Trophoblast cell (in vitro differentiated cells and primary cell): Measurements from ENCODE around the gene ADAMTSL2.

Source experiments
- DNase-seq, 2 donors: peaks; one replicate each; pipeline ENCODE4 v3.0.0-alpha.2; 2016
- H2AFZ ChIP-seq: 2 replicates; pipeline ENCODE4 v1.6.1; 2013; ENCODE audit warnings: low read length, moderate library complexity, mild to moderate bottlenecking; ENCODE audit not compliant: insufficient read depth, poor library complexity
- H2AK5ac ChIP-seq: 2 replicates; pipeline ENCODE4 v1.6.1; 2013; ENCODE audit warnings: mild to moderate bottlenecking, low read length
- H2BK120ac ChIP-seq: 2 replicates; pipeline ENCODE4 v1.6.1; 2013; ENCODE audit warnings: low read length, mild to moderate bottlenecking, moderate library complexity; ENCODE audit not compliant: insufficient read depth, poor library complexity
- H2BK12ac ChIP-seq: 2 replicates; pipeline ENCODE4 v1.6.1; 2013; ENCODE audit warnings: mild to moderate bottlenecking, low read length, moderate library complexity
- H2BK5ac ChIP-seq: 2 replicates; pipeline ENCODE4 v1.6.1; 2013; ENCODE audit warnings: low read length, low read depth, moderate library complexity, mild to moderate bottlenecking; ENCODE audit not compliant: poor library complexity
- H3K14ac ChIP-seq: 2 replicates; pipeline ENCODE4 v1.6.1; 2013; ENCODE audit warnings: mild to moderate bottlenecking, low read length
- H3K18ac ChIP-seq: 2 replicates; pipeline ENCODE4 v1.6.1; 2013; ENCODE audit warnings: mild to moderate bottlenecking, low read length
- H3K23ac ChIP-seq: 2 replicates; pipeline ENCODE4 v1.6.1; 2013; ENCODE audit warnings: low read length
- H3K27ac ChIP-seq: 2 replicates; pipeline ENCODE4 v1.5.1; 2013; ENCODE audit warnings: low read depth, mild to moderate bottlenecking, inconsistent platforms, low read length, moderate library complexity
- H3K27me3 ChIP-seq: 2 replicates; pipeline ENCODE4 v1.6.1; 2013; ENCODE audit warnings: inconsistent platforms, mild to moderate bottlenecking, low read length, moderate library complexity; ENCODE audit not compliant: insufficient read depth
- H3K36me3 ChIP-seq, 2 experiments: 1 replicate in 1 of 2; 2 replicates in 1 of 2; pipeline ENCODE4 v1.6.1; 2013; ENCODE audit warnings: low read length in 2 of 2, mild to moderate bottlenecking in 2 of 2, moderate library complexity in 1 of 2; ENCODE audit not compliant: insufficient read depth in 2 of 2, control insufficient read depth in 1 of 2
- H3K4ac ChIP-seq: 2 replicates; pipeline ENCODE4 v1.6.1; 2013; ENCODE audit warnings: low read depth, mild to moderate bottlenecking, low read length, moderate library complexity
- H3K4me1 ChIP-seq, 2 experiments: 1 replicate in 1 of 2; 2 replicates in 1 of 2; pipeline ENCODE4 v1.6.1; 2013; ENCODE audit warnings: low read length in 2 of 2, mild to moderate bottlenecking in 2 of 2, moderate library complexity in 1 of 2; ENCODE audit not compliant: insufficient read depth in 2 of 2, control insufficient read depth in 1 of 2
- H3K4me2 ChIP-seq: 2 replicates; pipeline ENCODE4 v1.6.1; 2013; ENCODE audit warnings: inconsistent platforms, mild to moderate bottlenecking, low read length, moderate library complexity
- H3K4me3 ChIP-seq: 2 replicates; pipeline ENCODE4 v1.5.1; 2013; ENCODE audit warnings: mild to moderate bottlenecking, low read depth, low read length, inconsistent platforms
- H3K79me1 ChIP-seq: one replicate; pipeline ENCODE4 v1.6.1; 2013; ENCODE audit warnings: low read length
- H3K79me2 ChIP-seq: 2 replicates; pipeline ENCODE4 v1.6.1; 2013; ENCODE audit warnings: low read length, mild to moderate bottlenecking; ENCODE audit not compliant: control insufficient read depth, insufficient read depth, poor library complexity
- H3K9ac ChIP-seq: 2 replicates; pipeline ENCODE4 v1.6.1; 2013; ENCODE audit warnings: mild to moderate bottlenecking, low read length
- H3K9me3 ChIP-seq: 2 replicates; pipeline ENCODE4 v1.6.1; 2013; ENCODE audit warnings: low read depth, mild to moderate bottlenecking, control low read depth, inconsistent platforms, low read length; ENCODE audit not compliant: insufficient read depth
- H4K12ac ChIP-seq: 2 replicates; pipeline ENCODE4 v1.6.1; 2013; ENCODE audit warnings: low read depth, mild to moderate bottlenecking, low read length, moderate library complexity
- H4K8ac ChIP-seq: 2 replicates; pipeline ENCODE4 v1.6.1; 2013; ENCODE audit warnings: low read depth, mild to moderate bottlenecking, low read length, moderate library complexity
- H4K91ac ChIP-seq: one replicate; pipeline ENCODE4 v1.6.1; 2013; ENCODE audit warnings: low read depth, mild to moderate bottlenecking, low read length, moderate library complexity
- WGBS: extraction: QIAGEN DNeasy Blood & Tissue Kit; methylation state at CpG from one replicate; pipeline ENCODE4 v1.1.7; 2013; ENCODE audit warnings: missing lambda C conversion rate; ENCODE audit not compliant: insufficient read length, insufficient coverage; ENCODE audit errors: extremely low coverage; 5-methylcytosine and 5-hydroxymethylcytosine counted together

Gene ADAMTSL2

GRCh38 chr9:133604856-133605255, 70.4 kb downstream of the ADAMTSL2 start:
- H3K9ac ChIP-seq = no peak overlapping the region
- no peak overlapping the region for H4K91ac ChIP-seq
- no peak overlapping the region for H4K12ac ChIP-seq
- H3K4me1 ChIP-seq = no peaks in the 10 kb centered on the region
- H3K18ac ChIP-seq = no peak overlapping the region
- DNase-seq = no peak
- no peak overlapping the region for H2BK120ac ChIP-seq
- no peak overlapping the region for H3K4me3 ChIP-seq
- WGBS = no CpG with 5 or more reads among the region's 14 CpGs
- H2BK12ac ChIP-seq = no peak overlapping the region
- no peak overlapping the region for H3K14ac ChIP-seq
- H3K23ac ChIP-seq = no peak overlapping the region
- H2AK5ac ChIP-seq = no peak overlapping the region
- H3K9me3 ChIP-seq = peaks cover 9% of the 10 kb centered on the region
- H2AFZ ChIP-seq = no peak overlapping the region
- H2BK5ac ChIP-seq = no peak overlapping the region
- no peaks in the 10 kb centered on the region for H3K36me3 ChIP-seq
- H3K27me3 ChIP-seq = peaks cover 14% of the 10 kb centered on the region
- H3K27ac ChIP-seq = no peak overlapping the region
- no peaks in the 10 kb centered on the region for H3K79me1 ChIP-seq
- no peak overlapping the region for H3K4ac ChIP-seq
- no peak overlapping the region for H4K8ac ChIP-seq
- no peak overlapping the region for H3K4me2 ChIP-seq
- no peaks in the 10 kb centered on the region for H3K79me2 ChIP-seq

GRCh38 chr9:133605446-133605845, 70.9 kb downstream of the ADAMTSL2 start:
- Histone ChIP-seq H3K79me2 (no peaks in the 10 kb centered on the region), H3K14ac (no peak overlapping the region), H3K9me3 (peaks cover 4% of the 10 kb centered on the region), H4K91ac (no peak overlapping the region), H4K8ac (no peak overlapping the region), H2BK12ac (no peak overlapping the region), H2AK5ac (no peak overlapping the region), H2AFZ (no peak overlapping the region), H2BK5ac (no peak overlapping the region), H3K4ac (no peak overlapping the region), H3K4me1 (no peaks in the 10 kb centered on the region), H3K36me3 (no peaks in the 10 kb centered on the region), H3K27ac (no peak overlapping the region), H3K23ac (no peak overlapping the region), H3K9ac (no peak overlapping the region), H3K27me3 (peaks cover 16% of the 10 kb centered on the region), H4K12ac (no peak overlapping the region), H3K79me1 (no peaks in the 10 kb centered on the region), H3K4me2 (no peak overlapping the region), H2BK120ac (no peak overlapping the region), H3K4me3 (no peak overlapping the region), H3K18ac (no peak overlapping the region)
- no peak for DNase-seq
- no CpG with 5 or more reads among the region's 17 CpGs for WGBS

- no peak overlapping the region for H3K4me3 ChIP-seq
- no peak overlapping the region for H2BK5ac ChIP-seq
- H3K23ac ChIP-seq = no peak overlapping the region
- H3K4ac ChIP-seq = no peak overlapping the region
- H3K4me2 ChIP-seq = no peak overlapping the region
- no peak overlapping the region for H3K27ac ChIP-seq
- H3K14ac ChIP-seq = no peak overlapping the region
- no peak overlapping the region for H3K9ac ChIP-seq
- WGBS = no CpG with 5 or more reads among the region's 16 CpGs
- no peaks in the 10 kb centered on the region for H3K36me3 ChIP-seq
- H3K9me3 ChIP-seq = peaks cover 4% of the 10 kb centered on the region
- H4K91ac ChIP-seq = no peak overlapping the region
- H3K18ac ChIP-seq = no peak overlapping the region
- H2BK120ac ChIP-seq = no peak overlapping the region
- H3K27me3 ChIP-seq = peaks cover 16% of the 10 kb centered on the region
- H3K79me2 ChIP-seq = no peaks in the 10 kb centered on the region
- H3K79me1 ChIP-seq = no peaks in the 10 kb centered on the region
- DNase-seq = no peak
- H3K4me1 ChIP-seq = no peaks in the 10 kb centered on the region
- H4K12ac ChIP-seq = no peak overlapping the region
- no peak overlapping the region for H4K8ac ChIP-seq
- no peak overlapping the region for H2BK12ac ChIP-seq
- H2AFZ ChIP-seq = no peak overlapping the region
- no peak overlapping the region for H2AK5ac ChIP-seq
Observed at GRCh38 chr9:133605856-133606707, 71.6 kb downstream of the ADAMTSL2 start.

- H3K4ac ChIP-seq = no peak overlapping the region
- no CpG with 5 or more reads among the region's 8 CpGs for WGBS
Observed at GRCh38 chr9:133606708-133607025, 72.2 kb downstream of the ADAMTSL2 start.

More at GRCh38 chr9:133606708-133607025, 72.2 kb downstream of the ADAMTSL2 start:
- no peak overlapping the region for H4K12ac ChIP-seq
- H3K36me3 ChIP-seq = no peaks in the 10 kb centered on the region
- H3K4me2 ChIP-seq = no peak overlapping the region
- no peak overlapping the region for H2BK12ac ChIP-seq
- no peak overlapping the region for H2BK5ac ChIP-seq
- H4K8ac ChIP-seq = no peak overlapping the region
- H3K79me2 ChIP-seq = no peaks in the 10 kb centered on the region
- no peak overlapping the region for H2AK5ac ChIP-seq
- no peak overlapping the region for H3K14ac ChIP-seq
- H3K27me3 ChIP-seq = peaks cover 16% of the 10 kb centered on the region
- H3K9me3 ChIP-seq = peaks cover 4% of the 10 kb centered on the region
- no peak overlapping the region for H4K91ac ChIP-seq
- no peak overlapping the region for H3K4me3 ChIP-seq
- no peaks in the 10 kb centered on the region for H3K79me1 ChIP-seq
- DNase-seq = no peak
- H3K18ac ChIP-seq = no peak overlapping the region
- H3K27ac ChIP-seq = no peak overlapping the region
- H3K9ac ChIP-seq = no peak overlapping the region
- H3K4me1 ChIP-seq = no peaks in the 10 kb centered on the region
- H2AFZ ChIP-seq = no peak overlapping the region
- no peak overlapping the region for H3K23ac ChIP-seq
- no peak overlapping the region for H2BK120ac ChIP-seq
